Ovary (tissue), 3 donors: ENCODE results near the gene GTF2A1.

ENCODE experiments used
- POLR2A ChIP-seq: fragments of 450-650 bp; IDR thresholded peaks from one replicate; pipeline ENCODE4 v1.6.1; 2017; ENCODE audit warnings: antibody characterized with exemption, mild to moderate bottlenecking, moderate library complexity
- TF ChIP-seq, protein P1 (sequence below), 3 donors: fragments of 450-650 bp in 2 of 3; fragments of 200-600 bp in 1 of 3; IDR thresholded peaks; one replicate each; pipeline versions ENCODE4 v1.5.1 to v1.8.0; 2016 to 2022; ENCODE audit warnings: antibody characterized with exemption in 3 of 3, mild to moderate bottlenecking in 1 of 3
- donor health status: DM: no; HTN: no; CAD: no.

GRCh38 chr14:81166121-81166520 lies 54.6 kb downstream of the GTF2A1 start:
- TF ChIP-seq POLR2A, result no peak
- TF ChIP-seq, protein P1, sequence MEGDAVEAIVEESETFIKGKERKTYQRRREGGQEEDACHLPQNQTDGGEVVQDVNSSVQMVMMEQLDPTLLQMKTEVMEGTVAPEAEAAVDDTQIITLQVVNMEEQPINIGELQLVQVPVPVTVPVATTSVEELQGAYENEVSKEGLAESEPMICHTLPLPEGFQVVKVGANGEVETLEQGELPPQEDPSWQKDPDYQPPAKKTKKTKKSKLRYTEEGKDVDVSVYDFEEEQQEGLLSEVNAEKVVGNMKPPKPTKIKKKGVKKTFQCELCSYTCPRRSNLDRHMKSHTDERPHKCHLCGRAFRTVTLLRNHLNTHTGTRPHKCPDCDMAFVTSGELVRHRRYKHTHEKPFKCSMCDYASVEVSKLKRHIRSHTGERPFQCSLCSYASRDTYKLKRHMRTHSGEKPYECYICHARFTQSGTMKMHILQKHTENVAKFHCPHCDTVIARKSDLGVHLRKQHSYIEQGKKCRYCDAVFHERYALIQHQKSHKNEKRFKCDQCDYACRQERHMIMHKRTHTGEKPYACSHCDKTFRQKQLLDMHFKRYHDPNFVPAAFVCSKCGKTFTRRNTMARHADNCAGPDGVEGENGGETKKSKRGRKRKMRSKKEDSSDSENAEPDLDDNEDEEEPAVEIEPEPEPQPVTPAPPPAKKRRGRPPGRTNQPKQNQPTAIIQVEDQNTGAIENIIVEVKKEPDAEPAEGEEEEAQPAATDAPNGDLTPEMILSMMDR (IDR thresholded peaks at IDR 0.05), result no peak
